ENCODE data around the gene RYR2. TPM values are rescaled to one million over a fixed set of nuclear protein-coding genes. Genes with fewer than 3 reads are reported as not detected.

Gene RYR2
- total RNA-seq, 4 donors from 2014 or later, result 0.53 to 1.2 (median 0.57) TPM

GRCh38 chr1:237873487-237874211 lies 831.7 kb downstream of the RYR2 start:
- H3K4me1 ChIP-seq, result peaks cover 4% of the 10 kb centered on the region
- TF ChIP-seq EP300 (IDR thresholded peaks at IDR 0.05) (no peak), POLR2AphosphoS5 (IDR thresholded peaks at IDR 0.05) (no peak), CTCF (IDR thresholded peaks at IDR 0.05) (no peak), POLR2A (IDR thresholded peaks at IDR 0.05) (no peak)
- no peaks in the 10 kb centered on the region for H3K27me3 ChIP-seq
- WGBS, result 66% methylated on average over 4 of the region's 4 CpGs
- H3K4me3 ChIP-seq, result no peak overlapping the region
- no peak for DNase-seq (ENCODE audit: low spot score in 2 of 2)
- no peaks in the 10 kb centered on the region for H3K9me3 ChIP-seq
- H3K27ac ChIP-seq, result no peak overlapping the region
- H3K36me3 ChIP-seq, result no peaks in the 10 kb centered on the region

GRCh38 chr1:237875291-237875690 lies 833.3 kb downstream of the RYR2 start:
- TF ChIP-seq POLR2AphosphoS5 (IDR thresholded peaks at IDR 0.05) (no peak), EP300 (IDR thresholded peaks at IDR 0.05) (no peak), CTCF (IDR thresholded peaks at IDR 0.05) (no peak), POLR2A (IDR thresholded peaks at IDR 0.05) (no peak)
- no peak for DNase-seq (ENCODE audit: low spot score in 2 of 2)
- 77% methylated on average over 8 of the region's 8 CpGs for WGBS
- no peaks in the 10 kb centered on the region for H3K27me3 ChIP-seq
- no peaks in the 10 kb centered on the region for H3K36me3 ChIP-seq
- no peak overlapping the region for H3K27ac ChIP-seq
- peaks cover 4% of the 10 kb centered on the region for H3K4me1 ChIP-seq
- H3K9me3 ChIP-seq, result no peaks in the 10 kb centered on the region
- H3K4me3 ChIP-seq, result no peak overlapping the region

GRCh38 chr1:237877631-237878030 lies 835.6 kb downstream of the RYR2 start:
- no peak overlapping the region for H3K4me3 ChIP-seq
- H3K4me1 ChIP-seq, result peaks cover 4% of the 10 kb centered on the region
- no peak for DNase-seq (ENCODE audit: low spot score in 2 of 2)
- no peak for TF ChIP-seq POLR2AphosphoS5 (IDR thresholded peaks at IDR 0.05)
- no peak for TF ChIP-seq POLR2A (IDR thresholded peaks at IDR 0.05)
- no peaks in the 10 kb centered on the region for H3K9me3 ChIP-seq
- H3K27ac ChIP-seq, result no peak overlapping the region
- 26% methylated on average over 4 of the region's 4 CpGs for WGBS
- no peaks in the 10 kb centered on the region for H3K36me3 ChIP-seq
- H3K27me3 ChIP-seq, result no peaks in the 10 kb centered on the region

GRCh38 chr1:237878406-237878805 lies 836.4 kb downstream of the RYR2 start:
- 74% methylated on average over 1 of the region's 1 CpG for WGBS
- Histone ChIP-seq H3K27ac (no peak overlapping the region), H3K9me3 (no peaks in the 10 kb centered on the region), H3K4me1 (peaks cover 4% of the 10 kb centered on the region), H3K4me3 (no peak overlapping the region), H3K36me3 (no peaks in the 10 kb centered on the region), H3K27me3 (no peaks in the 10 kb centered on the region)
- no peak for DNase-seq (ENCODE audit: low spot score in 2 of 2)
- no peak for TF ChIP-seq POLR2AphosphoS5 (IDR thresholded peaks at IDR 0.05)
- no peak for TF ChIP-seq POLR2A (IDR thresholded peaks at IDR 0.05)
- no peak for TF ChIP-seq EP300 (IDR thresholded peaks at IDR 0.05)
- TF ChIP-seq CTCF (IDR thresholded peaks at IDR 0.05), result no peak

- Histone ChIP-seq H3K4me1 (peaks cover 4% of the 10 kb centered on the region), H3K27me3 (no peaks in the 10 kb centered on the region), H3K27ac (no peak overlapping the region), H3K9me3 (no peaks in the 10 kb centered on the region), H3K4me3 (no peak overlapping the region), H3K36me3 (no peaks in the 10 kb centered on the region)
- TF ChIP-seq EP300 (IDR thresholded peaks at IDR 0.05) (no peak), POLR2AphosphoS5 (IDR thresholded peaks at IDR 0.05) (no peak), POLR2A (IDR thresholded peaks at IDR 0.05) (no peak), CTCF (IDR thresholded peaks at IDR 0.05) (no peak)
- DNase-seq (ENCODE audit: low spot score in 2 of 2), result no peak
These were observed 837.2 kb downstream of the RYR2 start for GRCh38 chr1:237879195-237879594.

Other genes with a start within 250 kb of the RYR2 start
- 10 to 100 TPM; 17.7 to 77.7 (median 27.3) TPM for gene MTR, start 246.9 kb upstream of the RYR2 start, total RNA-seq
- gene MT1HL1, start 37.7 kb upstream of the RYR2 start, total RNA-seq, result not detected

All from suprapubic skin (tissue), 4 donors.